GM12878 (cell line): ENCODE measurements around the gene ZNF85. TPM values are rescaled to one million over a fixed set of nuclear protein-coding genes. Genes with fewer than 3 reads are reported as not detected.

Experiments
- ATAC-seq: fragments of 200-7000 bp; cut with Tn5 transposase; 3 replicates; pipeline ENCODE4 v1.9.1; 2020; ENCODE audit warnings: mild to moderate bottlenecking, moderate library complexity
- BruUV-seq: library from RNA; stranded (reverse); fragments of 400-500 nt; replicated peaks from 2 replicates; lab custom pipeline; 2021; lab: Mats Ljungman, UMichigan
- CTCF ChIA-PET: fragments of 300-600 bp; sonication (Branson Sonifier 250); formaldehyde crosslinking; extraction: SDS; loops from one replicate; lab custom pipeline; 2021; ENCODE audit warnings: inconsistent platforms; lab: Yijun Ruan, JAX
- POLR2A ChIA-PET: fragments of 350-600 bp; formaldehyde crosslinking; extraction: SDS; loops from one replicate; lab custom pipeline; 2021; ENCODE audit warnings: inconsistent platforms; lab: Charles Lee
- RAD21 ChIA-PET: fragments of 300-600 bp; sonication (Branson Sonifier 250); formaldehyde crosslinking; loops from one replicate; lab custom pipeline; 2023; ENCODE audit warnings: antibody characterized with exemption; ENCODE audit not compliant: unreplicated experiment; lab: Charles Lee
- SMC1A ChIA-PET: fragments of 300-600 bp; sonication (Branson Sonifier 250); formaldehyde crosslinking; loops from one replicate; lab custom pipeline; 2023; ENCODE audit not compliant: unreplicated experiment, uncharacterized antibody; lab: Charles Lee
- DNase-seq: peaks from one replicate; pipeline ENCODE4 v3.0.0-alpha.2; 2011; ENCODE audit warnings: low read depth, low spot score
- FAIRE-seq: peaks from 3 replicates; lab custom pipeline; 2011; peaks lifted over from hg19 to GRCh38; lab: Jason Lieb, UNC
- H2AFZ ChIP-seq: 2 replicates; pipeline ENCODE4 v1.6.0; 2011; ENCODE audit warnings: low read depth, low read length, control low read depth; ENCODE audit not compliant: control insufficient read depth
- H3K27ac ChIP-seq: 2 replicates; pipeline ENCODE4 v1.5.1; 2011; ENCODE audit warnings: control low read depth; ENCODE audit not compliant: control insufficient read depth, insufficient read depth
- H3K27me3 ChIP-seq, 2 experiments: replicated peaks in 1 of 2; 2 replicates each; pipeline versions ENCODE4 v1.6.0 to v1.6.1; 2011; ENCODE audit warnings: low read length in 1 of 2; ENCODE audit not compliant: control insufficient read depth in 2 of 2, insufficient read depth in 2 of 2
- H3K36me3 ChIP-seq, 2 experiments: 2 replicates each; pipeline ENCODE4 v1.5.1; 2011; ENCODE audit warnings: low read length in 1 of 2; ENCODE audit not compliant: control insufficient read depth in 2 of 2, insufficient read depth in 2 of 2
- H3K4me1 ChIP-seq: 2 replicates; pipeline ENCODE4 v1.6.1; 2011; ENCODE audit warnings: mild to moderate bottlenecking, low read length, moderate library complexity, mixed read lengths; ENCODE audit not compliant: control insufficient read depth, insufficient read depth
- H3K4me2 ChIP-seq: 2 replicates; pipeline ENCODE4 v1.6.0; 2011; ENCODE audit warnings: control low read depth; ENCODE audit not compliant: control insufficient read depth, insufficient read depth
- H3K4me3 ChIP-seq: fragments of 200-600 bp; sonication (generic); 2 replicates; pipeline ENCODE4 v1.5.1; 2016
- H3K79me2 ChIP-seq: 2 replicates; pipeline ENCODE4 v1.6.0; 2011; ENCODE audit warnings: low read length; ENCODE audit not compliant: control insufficient read depth, insufficient read depth
- H3K9ac ChIP-seq: 2 replicates; pipeline ENCODE4 v1.8.0; 2011; ENCODE audit warnings: low read length, control low read depth, mixed read lengths; ENCODE audit not compliant: control insufficient read depth, insufficient read depth
- H3K9me3 ChIP-seq: replicated peaks from 3 replicates; pipeline ENCODE4 v1.5.1; 2011; ENCODE audit warnings: mild to moderate bottlenecking, low read length; ENCODE audit not compliant: control insufficient read depth, insufficient read depth
- H4K20me1 ChIP-seq: 2 replicates; pipeline ENCODE4 v1.6.0; 2011; ENCODE audit not compliant: control insufficient read depth, insufficient read depth
- BRCA1 ChIP-seq: IDR thresholded peaks from 2 replicates; pipeline ENCODE4 v1.6.1; 2011; ENCODE audit warnings: low read depth, low read length, improper control_type of control experiment
- HDAC2 ChIP-seq: fragments of 200-600 bp; sonication (generic); IDR thresholded peaks from 2 replicates; pipeline ENCODE4 v1.6.1; 2017
- MTA3 ChIP-seq: IDR thresholded peaks from 2 replicates; pipeline ENCODE4 v1.6.1; 2012; ENCODE audit warnings: low read length, inconsistent platforms, borderline replicate concordance
- MYB ChIP-seq: fragments of 150-350 bp; IDR thresholded peaks from 2 replicates; pipeline ENCODE4 v1.6.1; 2014; ENCODE audit warnings: mild to moderate bottlenecking, low read depth, low read length, borderline replicate concordance
- NR2C1 ChIP-seq: fragments of 450-650 bp; IDR thresholded peaks from 2 replicates; pipeline ENCODE4 v1.6.1; 2017; ENCODE audit warnings: antibody characterized with exemption, mild to moderate bottlenecking, moderate library complexity
- RBBP5 ChIP-seq: fragments of 200-600 bp; sonication (generic); conservative IDR thresholded peaks from 2 replicates; pipeline ENCODE4 v1.6.1; 2016
- SREBF2 ChIP-seq: IDR thresholded peaks from 2 replicates; pipeline ENCODE4 v1.6.1; 2012; ENCODE audit warnings: mild to moderate bottlenecking, low read length
- YBX1 ChIP-seq: fragments of 450-650 bp; IDR thresholded peaks from 2 replicates; pipeline ENCODE4 v1.6.1; 2016; ENCODE audit warnings: antibody characterized with exemption
- ZNF207 ChIP-seq: fragments of 450-650 bp; IDR thresholded peaks from 2 replicates; pipeline ENCODE4 v1.6.1; 2014; ENCODE audit warnings: antibody characterized with exemption, mild to moderate bottlenecking, borderline replicate concordance
- WGBS: methylation state at CpG from one replicate; pipeline ENCODE4 v1.1.6; 2016; ENCODE audit warnings: low lambda C conversion rate; ENCODE audit not compliant: insufficient replicate concordance, insufficient coverage; ENCODE audit errors: missing lambda C conversion rate; 5-methylcytosine and 5-hydroxymethylcytosine counted together
- in situ Hi-C: fragments of 300-500 bp; cut with MboI; formaldehyde crosslinking; loops from 9 replicates; pipeline ENCODE4 v1.14.3; 2018; ENCODE audit warnings: mixed read lengths
- intact Hi-C: fragments of 100-400 bp; cut with micrococcal nuclease; formaldehyde crosslinking; loops from one replicate; pipeline ENCODE4 v1.14.2; 2022; ENCODE audit not compliant: unreplicated experiment
- polyA plus RNA-seq, 11 experiments: library from polyadenylated mRNA; depleted of rRNA in 4 of 11; unstranded in 6 of 11; stranded (reverse) in 5 of 11; fragments of >200 nt; fragmentation: Nextera tagmentation in 4 of 11; fragmentation: Illumina TruSeq in 1 of 11; extraction: Ambion mirVana in 4 of 11; extraction: Trizol in 1 of 11; gene quantifications; 1 replicate in 1 of 11; 2 replicates in 10 of 11; pipeline versions ENCODE4 v1.2.1 to v1.2.3, GENCODE V29; 2011 to 2016; ENCODE audit warnings: inconsistent platforms in 2 of 11, missing spikeins in 2 of 11, low read depth in 1 of 11
- total RNA-seq, 4 experiments: library from RNA; depleted of rRNA in 3 of 4; stranded (reverse); fragments of >200 nt in 3 of 4; fragmentation: Illumina TruSeq in 1 of 4; extraction: Trizol in 1 of 4; gene quantifications; 2 replicates each; pipeline versions ENCODE4 v1.2.1 to v1.2.3, GENCODE V29; 2013 to 2021
- TF ChIP-seq, protein P1 (sequence below): fragments of 450-650 bp; IDR thresholded peaks from 2 replicates; pipeline ENCODE4 v1.6.1; 2017; ENCODE audit warnings: mild to moderate bottlenecking, low read depth, inconsistent platforms; ENCODE audit not compliant: poor library complexity, severe bottlenecking
- TF ChIP-seq, protein P2 (sequence below): IDR thresholded peaks from 2 replicates; pipeline ENCODE4 v1.6.1; 2011; ENCODE audit warnings: borderline replicate concordance, low read depth, mild to moderate bottlenecking, moderate library complexity, mixed read lengths, low read length; ENCODE audit not compliant: insufficient read depth; ENCODE audit errors: extremely low read length

ZNF85 gene
- total and polyA plus RNA-seq, 10 of the 15 experiments (the other 5 are each of a cell fraction or from before 2014, with no cell fraction given), result 12.6 to 31.7 (median 20.9) TPM

DNA sequence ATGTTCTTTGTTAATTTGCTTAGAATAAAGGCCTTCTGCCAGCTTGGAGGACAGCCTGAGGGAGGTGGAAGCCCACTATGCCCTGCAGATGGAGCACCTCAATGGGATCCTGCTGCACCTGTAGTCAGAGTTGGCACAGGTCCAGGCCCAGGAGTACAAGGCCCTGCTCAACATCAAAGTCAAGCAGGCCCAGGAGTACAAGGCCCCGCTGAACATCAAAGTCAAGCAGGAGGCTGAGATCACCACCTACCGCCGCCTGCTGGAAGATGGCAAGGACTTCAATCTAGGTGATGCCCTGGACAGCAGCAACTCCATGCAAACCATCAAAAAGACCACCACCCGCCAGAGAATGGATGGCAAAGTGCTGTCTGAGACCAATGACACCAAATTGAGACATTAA is 41.7 kb downstream of the ZNF85 start:
- WGBS, result 49% methylated on average over 4 of the region's 4 CpGs

More for the DNA sequence above, 41.7 kb downstream of the ZNF85 start:
- ATAC-seq (no peak), FAIRE-seq (no peak), DNase-seq (no peak)
- Histone ChIP-seq H3K4me3 (no peak overlapping the region), H3K79me2 (no peaks in the 10 kb centered on the region), H2AFZ (no peak overlapping the region), H3K9ac (no peak overlapping the region), H3K27me3 (no peaks in the 10 kb centered on the region), H3K4me2 (no peak overlapping the region), H3K9me3 (no peaks in the 10 kb centered on the region; the same call in 2 of the 3 replicates), H3K36me3 (no peaks in the 10 kb centered on the region), H4K20me1 (no peaks in the 10 kb centered on the region), H3K4me1 (no peaks in the 10 kb centered on the region), H3K27ac (no peak overlapping the region)
- ChIA-PET SMC1A (no interaction called here), CTCF (interaction anchor here (0.6 kb wide), 1 partner anchor 275 kb away, joined by 4 read pairs; no protein-coding TSS in a partner anchor), POLR2A (no interaction called here), RAD21 (no interaction called here)
- no TSS peak for BruUV-seq
- intact Hi-C loops, result no loop called here
- in situ Hi-C loops, result no loop called here
- TF ChIP-seq BRCA1 (no peak), YBX1 (no peak), ZNF207 (no peak), SREBF2 (no peak), RBBP5 (no peak), MTA3 (no peak), HDAC2 (no peak), NR2C1 (no peak), MYB (no peak)
- TF ChIP-seq, protein P1, sequence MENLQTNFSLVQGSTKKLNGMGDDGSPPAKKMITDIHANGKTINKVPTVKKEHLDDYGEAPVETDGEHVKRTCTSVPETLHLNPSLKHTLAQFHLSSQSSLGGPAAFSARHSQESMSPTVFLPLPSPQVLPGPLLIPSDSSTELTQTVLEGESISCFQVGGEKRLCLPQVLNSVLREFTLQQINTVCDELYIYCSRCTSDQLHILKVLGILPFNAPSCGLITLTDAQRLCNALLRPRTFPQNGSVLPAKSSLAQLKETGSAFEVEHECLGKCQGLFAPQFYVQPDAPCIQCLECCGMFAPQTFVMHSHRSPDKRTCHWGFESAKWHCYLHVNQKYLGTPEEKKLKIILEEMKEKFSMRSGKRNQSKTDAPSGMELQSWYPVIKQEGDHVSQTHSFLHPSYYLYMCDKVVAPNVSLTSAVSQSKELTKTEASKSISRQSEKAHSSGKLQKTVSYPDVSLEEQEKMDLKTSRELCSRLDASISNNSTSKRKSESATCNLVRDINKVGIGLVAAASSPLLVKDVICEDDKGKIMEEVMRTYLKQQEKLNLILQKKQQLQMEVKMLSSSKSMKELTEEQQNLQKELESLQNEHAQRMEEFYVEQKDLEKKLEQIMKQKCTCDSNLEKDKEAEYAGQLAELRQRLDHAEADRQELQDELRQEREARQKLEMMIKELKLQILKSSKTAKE, result no peak
- TF ChIP-seq, protein P2, sequence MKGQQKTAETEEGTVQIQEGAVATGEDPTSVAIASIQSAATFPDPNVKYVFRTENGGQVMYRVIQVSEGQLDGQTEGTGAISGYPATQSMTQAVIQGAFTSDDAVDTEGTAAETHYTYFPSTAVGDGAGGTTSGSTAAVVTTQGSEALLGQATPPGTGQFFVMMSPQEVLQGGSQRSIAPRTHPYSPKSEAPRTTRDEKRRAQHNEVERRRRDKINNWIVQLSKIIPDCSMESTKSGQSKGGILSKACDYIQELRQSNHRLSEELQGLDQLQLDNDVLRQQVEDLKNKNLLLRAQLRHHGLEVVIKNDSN, result no peak
